B cell (primary cell): ENCODE results near the gene RABL6. TPM values are rescaled to one million over a fixed set of nuclear protein-coding genes. Genes with fewer than 3 reads are reported as not detected.

Experiments
- ATAC-seq: fragments of 200-7000 bp; cut with Tn5 transposase; one replicate; pipeline ENCODE4 v1.10.0; 2021; ENCODE audit warnings: low read depth, mild to moderate bottlenecking, moderate number of reproducible peaks, moderate library complexity
- CTCF ChIA-PET: fragments of 350-600 bp; sonication (Branson Sonifier 250); formaldehyde crosslinking; loops from one replicate; lab custom pipeline; 2021; ENCODE audit warnings: antibody characterized with exemption, inconsistent platforms; lab: Charles Lee
- POLR2A ChIA-PET: fragments of 350-600 bp; sonication (Branson Sonifier 250); formaldehyde crosslinking; loops from one replicate; lab custom pipeline; 2021; ENCODE audit warnings: antibody characterized with exemption; lab: Charles Lee
- DNase-seq: peaks from one replicate; pipeline ENCODE4 v3.0.0; 2013
- H2AFZ ChIP-seq: 2 replicates; pipeline ENCODE4 v1.6.1; 2012; ENCODE audit warnings: mild to moderate bottlenecking, low read depth, low read length; ENCODE audit not compliant: insufficient read depth, poor library complexity, severe bottlenecking
- H3K27ac ChIP-seq, 2 donors: 1 replicate in 1 of 2; 2 replicates in 1 of 2; pipeline ENCODE4 v1.5.1; 2012 to 2013; ENCODE audit warnings: low read length in 2 of 2, mild to moderate bottlenecking in 2 of 2, moderate library complexity in 1 of 2
- H3K27me3 ChIP-seq, 4 experiments: fragments of 200-600 bp in 1 of 4; sonication (generic) in 1 of 4; replicated peaks in 1 of 4; 1 replicate in 2 of 4; 2 replicates in 2 of 4; pipeline versions ENCODE4 v1.6.1 to v1.7.0; 2013 to 2016; ENCODE audit warnings: low read length in 3 of 4, mild to moderate bottlenecking in 2 of 4, mixed read lengths in 1 of 4, moderate library complexity in 1 of 4; ENCODE audit not compliant: insufficient read depth in 4 of 4, control insufficient read depth in 3 of 4; ENCODE audit errors: control extremely low read depth in 1 of 4
- H3K36me3 ChIP-seq, 2 experiments: replicated peaks in 1 of 2; 1 replicate in 1 of 2; 2 replicates in 1 of 2; pipeline versions ENCODE4 v1.6.1 to v1.7.1; 2013; ENCODE audit warnings: low read length in 1 of 2; ENCODE audit not compliant: insufficient read depth in 2 of 2, control insufficient read depth in 1 of 2; ENCODE audit errors: control extremely low read depth in 1 of 2, extremely low read depth in 1 of 2
- H3K4me1 ChIP-seq, 2 donors: fragments of 200-600 bp in 1 of 2; sonication (generic) in 1 of 2; 1 replicate in 1 of 2; 2 replicates in 1 of 2; pipeline versions ENCODE4 v1.5.1 to v1.6.1; 2013 to 2017; ENCODE audit warnings: low read length in 2 of 2; ENCODE audit not compliant: control insufficient read depth in 2 of 2, insufficient read depth in 2 of 2
- H3K4me2 ChIP-seq: replicated peaks from 2 replicates; pipeline ENCODE3; 2012; ENCODE audit warnings: mild to moderate bottlenecking, low read depth, low read length; ENCODE audit not compliant: poor library complexity, severe bottlenecking
- H3K4me3 ChIP-seq, 5 experiments: fragments of 200-600 bp in 1 of 5; sonication (generic) in 1 of 5; 1 replicate in 3 of 5; 2 replicates in 2 of 5; pipeline versions ENCODE4 v1.5.1 to v1.7.0; 2011 to 2016; ENCODE audit warnings: low read length in 4 of 5, mild to moderate bottlenecking in 4 of 5, low read depth in 2 of 5, control low read depth in 1 of 5, moderate library complexity in 1 of 5; ENCODE audit not compliant: insufficient read depth in 1 of 5; ENCODE audit errors: control extremely low read depth in 1 of 5, extremely low read depth in 1 of 5
- H3K79me2 ChIP-seq: fragments of 200-600 bp; sonication (generic); one replicate; pipeline ENCODE4 v1.6.0; 2016; ENCODE audit warnings: low read length; ENCODE audit not compliant: control insufficient read depth, insufficient read depth
- H3K9ac ChIP-seq: fragments of 200-600 bp; sonication (generic); 2 replicates; pipeline ENCODE4 v1.6.1; 2017; ENCODE audit warnings: mild to moderate bottlenecking, low read length, moderate library complexity
- H3K9me3 ChIP-seq, 3 donors: one replicate each; pipeline versions ENCODE4 v1.6.1 to v1.7.1; 2013; ENCODE audit warnings: low read length in 2 of 3; ENCODE audit not compliant: control insufficient read depth in 2 of 3, insufficient read depth in 1 of 3; ENCODE audit errors: control extremely low read depth in 1 of 3
- H4K20me1 ChIP-seq: 2 replicates; pipeline ENCODE4 v1.6.0; 2012; ENCODE audit warnings: mild to moderate bottlenecking, low read length; ENCODE audit not compliant: insufficient read depth, control insufficient read depth, poor library complexity, severe bottlenecking
- H3K27ac Mint-ChIP-seq: one replicate; pipeline ENCODE4 v1.8.0; 2021; ENCODE audit warnings: mixed read lengths
- H3K27me3 Mint-ChIP-seq: one replicate; pipeline ENCODE4 v1.8.0; 2021; ENCODE audit warnings: mixed read lengths
- H3K4me1 Mint-ChIP-seq: one replicate; pipeline ENCODE4 v1.8.0; 2021; ENCODE audit warnings: mixed read lengths
- H3K4me3 Mint-ChIP-seq: one replicate; pipeline ENCODE4 v1.8.0; 2021; ENCODE audit warnings: mixed read lengths
- H3K9me3 Mint-ChIP-seq: one replicate; pipeline ENCODE4 v1.8.0; 2022; ENCODE audit warnings: mixed read lengths; ENCODE audit not compliant: insufficient read depth
- CTCF ChIP-seq: fragments of 200-600 bp; IDR thresholded peaks from one replicate; pipeline ENCODE4 v1.8.0; 2022; ENCODE audit warnings: antibody characterized with exemption, mild to moderate bottlenecking
- EZH2 ChIP-seq: IDR thresholded peaks from 2 replicates; pipeline ENCODE4 v1.6.1; 2012; ENCODE audit warnings: borderline replicate concordance, low read depth, mild to moderate bottlenecking, moderate library complexity, low read length; ENCODE audit not compliant: insufficient read depth, poor library complexity, severe bottlenecking
- WGBS: methylation state at CpG from one replicate; pipeline ENCODE4 v1.1.5; 2013; ENCODE audit warnings: missing lambda C conversion rate; ENCODE audit not compliant: insufficient coverage; 5-methylcytosine and 5-hydroxymethylcytosine counted together
- intact Hi-C: fragments of 100-400 bp; cut with micrococcal nuclease; formaldehyde crosslinking; loops from one replicate; pipeline ENCODE4 v1.10.0; 2022
- polyA plus RNA-seq: library from polyadenylated mRNA; depleted of rRNA; stranded (reverse); fragments of >200 nt; gene quantifications from 2 replicates; pipeline ENCODE4 v1.2.3, GENCODE V29; 2012
- total RNA-seq, 2 donors: library from RNA; stranded (reverse); fragments of 120-200 nt in 1 of 2; gene quantifications; 1 replicate in 1 of 2; 2 replicates in 1 of 2; pipeline versions ENCODE4 v1.2.3 to v1.2.4, GENCODE V29; 2013 to 2022

The RABL6 gene
- total and polyA plus RNA-seq, 2 donors (not counting 1 experiment from before 2014, with no cell fraction given), result 33.6 to 70.5 TPM

GRCh38 chr9:136779808-136780207 lies 27.9 kb upstream of the RABL6 start:
- no peaks in the 10 kb centered on the region for H3K36me3 ChIP-seq
- H3K27ac Mint-ChIP-seq, result no peak overlapping the region
- no peak overlapping the region for H3K4me3 Mint-ChIP-seq
- DNase-seq (no peak), ATAC-seq (no peak)
- no peak overlapping the region for H2AFZ ChIP-seq
- no peak for TF ChIP-seq EZH2
- no peak for TF ChIP-seq CTCF
- no peaks in the 10 kb centered on the region for H3K9me3 Mint-ChIP-seq
- no peaks in the 10 kb centered on the region for H3K79me2 ChIP-seq
- ChIA-PET POLR2A (interaction anchor here (0.6 kb wide), 1 partner anchor 353 kb away, joined by 5 read pairs; no protein-coding TSS in a partner anchor), CTCF (interaction anchor here (1.0 to 1.1 kb wide), 2 partner anchors 50 to 255 kb away, joined by 3 to 7 read pairs; no protein-coding TSS in a partner anchor)
- H3K27me3 ChIP-seq, result peaks cover 0 to 4% (median 0%) of the 10 kb centered on the region in 4 experiments
- H3K4me1 ChIP-seq, result no peaks in the 10 kb centered on the region
- peaks cover 4% of the 10 kb centered on the region for H3K4me1 Mint-ChIP-seq
- WGBS, result 84% methylated on average over 5 of the region's 5 CpGs
- no peak overlapping the region for H3K4me2 ChIP-seq
- H3K27ac ChIP-seq, result no peak overlapping the region
- no peak overlapping the region for H3K4me3 ChIP-seq
- H3K9ac ChIP-seq, result no peak overlapping the region
- peaks cover 19% of the 10 kb centered on the region for H3K27me3 Mint-ChIP-seq
- H4K20me1 ChIP-seq, result no peaks in the 10 kb centered on the region
- intact Hi-C loops, result no loop called here
- H3K9me3 ChIP-seq, result no peaks in the 10 kb centered on the region

- Histone ChIP-seq H4K20me1 (no peaks in the 10 kb centered on the region), H3K36me3 (no peaks in the 10 kb centered on the region), H3K4me1 (peaks cover 0 to 2% of the 10 kb centered on the region in 2 donors), H3K27ac (no peak overlapping the region), H3K4me2 (no peak overlapping the region), H3K79me2 (no peaks in the 10 kb centered on the region), H3K27me3 (no peaks in the 10 kb centered on the region), H3K4me3 (no peak overlapping the region), H2AFZ (no peak overlapping the region), H3K9me3 (no peaks in the 10 kb centered on the region), H3K9ac (no peak overlapping the region)
- H3K27ac Mint-ChIP-seq, result no peak overlapping the region
- no peak overlapping the region for H3K4me3 Mint-ChIP-seq
- H3K4me1 Mint-ChIP-seq, result peaks cover 4% of the 10 kb centered on the region
- DNase-seq, result no peak
- no peak for ATAC-seq
- TF ChIP-seq CTCF (no peak), EZH2 (no peak)
- H3K27me3 Mint-ChIP-seq, result peaks cover 15% of the 10 kb centered on the region
- intact Hi-C loops, result no loop called here
- ChIA-PET POLR2A (interaction anchor here (2.0 kb wide), 1 partner anchor 14 kb away, joined by 4 read pairs; no protein-coding TSS in a partner anchor), CTCF (interaction anchor here (1.3 kb wide), 1 partner anchor 253 kb away, joined by 3 read pairs; no protein-coding TSS in a partner anchor)
- H3K9me3 Mint-ChIP-seq, result no peaks in the 10 kb centered on the region
- 100% methylated on average over 3 of the region's 3 CpGs for WGBS
Measured at GRCh38 chr9:136782452-136782851, 25.3 kb upstream of the RABL6 start.
